ENCODE measurements around the gene MAMDC2. TPM values are rescaled to one million over a fixed set of nuclear protein-coding genes. Genes with fewer than 3 reads are reported as not detected.
A peak's percentile ranks its signal among the peaks of the same experiment; 100 is the strongest.

The MAMDC2 gene
- total RNA-seq, 1 experiment from 2014 or later, result 6.0 TPM

DNA sequence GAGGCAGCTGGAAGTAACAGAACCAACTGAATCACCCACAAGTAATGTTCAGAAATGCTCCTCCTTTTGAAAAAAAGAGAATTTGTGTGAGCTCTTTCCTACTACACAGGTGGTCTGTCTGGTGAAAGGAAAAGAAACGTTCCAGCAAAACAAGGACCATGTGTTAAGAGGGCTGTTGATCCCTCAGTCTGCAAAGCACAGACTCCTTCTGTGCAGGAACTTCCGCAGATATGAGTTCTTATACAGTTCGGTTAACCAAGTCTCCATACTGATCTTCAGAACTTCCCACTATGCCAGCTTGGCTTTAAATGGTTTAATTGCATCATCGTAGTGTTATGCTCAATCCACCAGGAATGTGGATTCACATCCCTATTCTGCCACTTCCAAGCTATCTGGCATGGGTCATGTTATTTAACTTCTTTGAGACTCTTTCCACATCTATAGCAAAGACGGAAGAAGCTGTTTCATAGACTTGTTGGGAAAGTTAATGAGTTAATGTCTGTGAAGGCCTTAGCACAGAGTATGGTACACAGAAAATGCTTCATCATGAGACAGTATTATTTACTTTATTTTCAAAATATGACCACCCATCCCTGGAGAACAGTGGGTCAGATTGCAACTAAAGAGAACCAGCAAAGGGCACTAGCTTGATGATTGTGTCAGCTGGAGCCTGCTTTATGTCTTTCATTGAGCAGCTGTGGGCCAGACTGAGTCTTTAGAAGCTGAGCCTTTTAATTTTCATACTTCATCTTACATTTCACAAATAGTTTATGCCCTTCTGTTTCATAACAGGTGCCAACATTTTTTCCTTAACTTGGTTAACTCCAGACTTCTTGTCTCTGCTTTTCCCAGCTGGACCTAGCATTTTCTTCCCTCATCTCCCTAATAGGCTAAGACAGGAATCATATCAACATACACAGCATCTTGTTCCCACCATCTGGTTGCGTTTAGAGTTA, 89.9 kb downstream of the MAMDC2 start:
- no peak for DNase-seq (ENCODE audit: low spot score)

DNA sequence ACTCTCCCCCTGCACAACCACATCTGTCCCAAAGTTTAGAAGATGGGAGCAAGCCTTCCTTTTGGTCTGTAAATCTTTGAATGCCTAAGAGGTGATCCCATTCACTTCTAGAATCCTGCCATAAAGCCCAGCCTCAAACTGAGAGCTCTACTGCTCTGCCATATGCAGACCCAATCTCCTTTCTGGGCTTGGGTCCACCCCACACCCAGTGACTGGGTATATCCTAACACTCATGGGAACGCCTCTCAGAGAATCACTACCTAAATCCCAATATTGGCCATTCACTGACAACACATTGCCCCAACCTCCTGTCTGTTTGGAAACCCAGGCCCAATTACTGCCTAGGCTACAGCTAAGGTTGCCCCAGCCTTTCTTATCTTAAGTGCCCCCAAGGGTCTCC, 90.7 kb downstream of the MAMDC2 start:
- no peak for DNase-seq (ENCODE audit: low spot score)

- no peak for DNase-seq (ENCODE audit: low spot score)
Measured at GRCh38 chr9:70135176-70135575, 91.5 kb downstream of the MAMDC2 start.

DNA sequence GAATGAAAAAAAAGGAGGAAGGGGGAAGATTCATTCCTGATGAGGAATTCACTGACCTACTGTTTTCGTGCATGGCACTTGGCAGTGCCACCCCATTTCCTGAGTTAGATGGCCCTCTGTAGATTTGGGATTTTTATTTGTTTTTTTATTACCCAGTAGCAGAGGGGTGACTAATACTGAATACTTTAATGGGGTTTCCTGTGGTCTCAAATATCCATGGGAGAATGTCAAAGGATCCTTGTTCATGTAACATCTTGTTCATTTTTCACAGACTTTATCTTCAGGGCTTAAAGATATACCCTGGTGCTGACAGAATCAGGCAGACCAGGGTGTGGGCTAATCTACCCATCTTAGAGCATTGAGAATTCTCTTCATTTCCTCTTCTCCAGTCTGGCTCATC, 93.0 kb downstream of the MAMDC2 start:
- DNase-seq (ENCODE audit: low spot score), result peak; percentile 73

DNA sequence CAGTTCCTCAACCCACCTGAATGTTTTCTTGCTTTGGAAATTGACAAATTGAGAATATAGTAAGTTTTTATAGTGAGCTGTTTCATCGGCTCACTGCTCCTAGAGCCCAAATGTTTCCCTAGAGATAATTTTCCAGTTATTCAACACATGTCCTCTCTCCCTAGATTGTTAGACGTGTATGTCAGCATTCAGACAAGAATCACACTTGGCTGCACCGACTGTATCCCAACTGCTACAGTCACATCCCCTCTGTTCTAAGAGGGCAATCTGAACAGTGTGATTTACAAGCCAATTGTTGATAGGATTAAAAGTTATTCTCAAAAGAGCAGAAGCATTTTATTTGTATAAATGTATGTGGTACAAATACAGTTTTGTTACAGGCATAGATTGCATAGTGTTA, 93.9 kb downstream of the MAMDC2 start:
- no peak for DNase-seq (ENCODE audit: low spot score)

- DNase-seq (ENCODE audit: low spot score), result peak; percentile 18
Measured at GRCh38 chr9:70142101-70142500, 98.5 kb downstream of the MAMDC2 start.

DNA sequence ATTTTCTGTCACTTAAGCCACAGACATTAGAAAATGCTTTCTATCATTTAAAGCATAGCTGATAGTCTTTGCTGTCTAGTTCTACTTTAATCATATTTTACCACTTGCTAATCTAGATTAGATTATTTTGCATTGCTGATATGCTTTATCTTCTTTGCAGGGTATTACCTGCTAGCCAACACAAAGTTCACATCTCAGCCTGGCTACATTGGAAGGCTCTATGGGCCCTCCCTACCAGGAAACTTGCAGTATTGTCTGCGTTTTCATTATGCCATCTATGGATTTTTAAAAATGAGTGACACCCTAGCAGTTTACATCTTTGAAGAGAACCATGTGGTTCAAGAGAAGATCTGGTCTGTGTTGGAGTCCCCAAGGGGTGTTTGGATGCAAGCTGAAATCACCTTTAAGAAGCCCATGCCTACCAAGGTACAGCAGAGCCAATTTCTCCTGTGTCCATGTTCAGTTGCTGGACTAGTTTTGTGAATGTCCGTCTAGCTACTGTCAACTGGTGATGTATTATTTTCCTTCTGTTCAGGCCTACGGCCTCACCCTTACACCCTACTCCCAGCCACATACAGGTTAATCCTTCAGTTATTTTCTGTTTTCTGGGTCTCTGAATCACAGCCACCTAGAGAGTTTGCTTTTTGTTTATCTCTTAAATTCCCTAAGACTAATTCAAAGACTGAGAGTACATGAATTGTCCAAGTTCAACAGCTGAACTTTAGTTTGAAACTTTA, 99.9 kb downstream of the MAMDC2 start:
- no peak for DNase-seq (ENCODE audit: low spot score)

DNA sequence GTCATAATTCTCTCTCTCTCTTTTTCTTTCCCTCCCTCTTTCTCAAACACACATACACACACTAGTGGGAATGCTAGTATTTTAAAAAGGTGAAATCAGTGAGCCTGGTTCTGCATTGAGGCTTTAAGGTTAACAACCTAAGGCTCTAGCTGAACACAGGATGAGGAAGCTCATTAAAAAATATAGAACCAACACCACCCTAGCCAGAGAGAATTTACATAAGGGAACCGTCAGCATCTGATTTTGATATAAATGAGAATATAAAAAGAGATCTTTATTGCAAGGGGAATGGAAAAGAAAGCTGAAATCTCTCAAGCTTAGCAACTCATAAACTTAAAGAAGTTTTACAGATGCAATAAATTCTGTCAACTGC, 100.5 kb downstream of the MAMDC2 start:
- DNase-seq (ENCODE audit: low spot score), result no peak

GRCh38 chr9:70145981-70146380, 102.3 kb downstream of the MAMDC2 start:
- DNase-seq (ENCODE audit: low spot score), result no peak

GRCh38 chr9:70147196-70147595, 103.5 kb downstream of the MAMDC2 start:
- DNase-seq (ENCODE audit: low spot score), result no peak

GRCh38 chr9:70147651-70148050, 104.0 kb downstream of the MAMDC2 start:
- DNase-seq (ENCODE audit: low spot score), result no peak

GRCh38 chr9:70152350-70152749, 108.7 kb downstream of the MAMDC2 start:
- no peak for DNase-seq (ENCODE audit: low spot score)

DNA sequence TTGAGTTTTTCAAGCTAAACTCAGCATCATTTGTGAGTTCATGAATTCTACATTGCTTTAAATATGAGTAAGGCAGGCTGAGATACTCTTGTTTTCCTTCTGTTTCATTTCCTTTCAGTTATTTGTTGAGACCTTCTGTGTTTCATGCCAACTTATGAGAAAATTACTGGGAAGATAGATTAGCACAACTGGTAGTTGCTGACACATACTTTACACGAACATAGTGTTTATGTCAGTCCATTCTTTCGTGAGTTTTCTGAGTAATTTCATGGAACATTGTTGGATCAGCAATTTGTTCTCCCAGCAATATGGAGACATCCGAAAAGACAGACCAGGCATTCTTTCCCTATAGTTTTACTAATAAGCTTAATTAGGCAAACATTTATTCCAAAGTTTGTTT, 113.1 kb downstream of the MAMDC2 start:
- no peak for DNase-seq (ENCODE audit: low spot score)

DNA sequence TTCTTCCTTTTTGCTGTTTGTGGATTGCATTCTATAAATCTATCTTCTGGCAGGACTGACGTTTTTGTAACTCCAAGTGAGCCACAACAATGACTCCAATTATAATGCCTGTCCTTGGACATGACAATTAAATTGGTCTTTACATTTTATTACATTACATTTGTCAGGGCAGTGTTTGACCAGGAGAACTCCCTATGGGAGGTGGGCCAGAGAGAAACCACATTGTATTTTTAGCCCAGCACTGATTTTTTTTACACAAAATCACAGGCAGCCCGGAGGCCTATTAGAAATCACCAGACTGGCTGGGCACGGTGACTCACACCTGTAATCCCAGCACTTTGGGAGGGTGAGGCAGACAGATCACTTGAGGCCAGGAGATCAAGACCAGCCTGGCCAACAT, 116.0 kb downstream of the MAMDC2 start:
- peak; percentile 78 for DNase-seq (ENCODE audit: low spot score)

DNA sequence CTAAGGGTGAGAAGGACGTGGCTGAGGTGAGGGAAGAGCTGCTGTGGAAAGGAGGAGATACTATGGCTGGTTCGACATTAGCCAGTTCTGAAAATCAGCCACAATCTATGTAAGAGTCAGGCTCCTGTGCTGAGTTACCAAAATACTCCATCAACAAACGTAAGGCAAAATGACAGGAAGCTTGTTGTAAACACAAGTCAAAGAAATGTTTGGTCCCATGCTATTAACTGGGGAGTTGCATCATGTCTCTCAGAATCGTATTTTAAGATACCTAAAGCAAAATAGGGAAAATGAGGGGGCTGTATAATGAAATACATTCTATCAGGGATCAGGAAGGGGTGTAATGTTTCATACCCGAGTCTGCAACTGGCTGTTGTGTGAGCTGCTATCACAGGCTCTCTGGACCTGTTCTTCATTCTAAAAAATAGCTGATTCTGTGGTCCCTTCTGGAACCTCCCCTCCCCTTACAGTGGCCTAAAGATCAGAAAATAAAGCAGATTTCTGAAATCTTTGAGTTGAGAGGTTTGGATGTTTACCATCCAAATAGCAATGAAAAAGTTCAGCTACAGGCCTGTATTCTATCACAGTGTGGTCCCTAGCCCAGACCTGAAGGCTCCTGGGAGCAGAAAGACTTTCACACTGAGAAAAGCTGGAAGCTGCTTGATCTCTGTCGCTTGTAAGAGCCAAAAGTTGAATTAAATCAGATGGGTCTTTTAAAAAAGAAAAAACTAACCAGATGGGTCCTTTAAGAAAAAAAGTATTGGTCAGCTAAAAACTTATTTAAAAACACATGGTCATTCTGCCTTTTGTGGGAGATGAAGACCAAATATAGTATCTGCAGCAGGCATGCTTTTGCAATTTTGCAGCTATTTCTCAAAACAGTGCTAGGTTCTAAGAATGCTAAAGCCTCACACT, 117.3 kb downstream of the MAMDC2 start:
- no peak for DNase-seq (ENCODE audit: low spot score)

DNA sequence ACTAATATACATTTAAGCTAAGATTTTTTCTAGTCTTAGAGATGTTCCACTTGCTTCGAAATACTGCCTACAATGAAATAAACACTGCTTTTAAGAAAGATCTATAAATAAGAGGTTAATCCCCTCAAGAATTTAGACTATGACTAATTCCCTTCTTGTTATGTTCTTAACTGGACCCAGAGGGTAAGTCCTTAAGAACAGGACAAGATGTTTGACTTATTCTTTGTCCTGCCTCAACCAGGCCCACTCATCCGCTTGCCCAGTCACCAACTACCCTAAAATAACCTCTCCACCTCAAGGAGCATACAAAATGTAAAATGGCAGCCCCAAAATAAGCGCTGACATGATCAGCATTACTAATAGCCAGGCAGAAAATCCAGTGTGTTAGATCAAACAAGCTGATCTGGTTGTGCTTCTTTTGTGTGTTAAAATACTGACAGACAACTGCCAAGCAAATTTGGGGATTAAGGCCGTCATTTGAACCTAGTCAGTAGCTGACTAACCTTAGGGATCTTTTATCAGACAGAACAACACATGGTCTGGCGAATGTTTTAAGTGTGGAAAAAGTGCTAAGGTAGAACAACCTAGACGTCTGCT, 121.5 kb downstream of the MAMDC2 start:
- DNase-seq (ENCODE audit: low spot score), result peak; percentile 14

DNA sequence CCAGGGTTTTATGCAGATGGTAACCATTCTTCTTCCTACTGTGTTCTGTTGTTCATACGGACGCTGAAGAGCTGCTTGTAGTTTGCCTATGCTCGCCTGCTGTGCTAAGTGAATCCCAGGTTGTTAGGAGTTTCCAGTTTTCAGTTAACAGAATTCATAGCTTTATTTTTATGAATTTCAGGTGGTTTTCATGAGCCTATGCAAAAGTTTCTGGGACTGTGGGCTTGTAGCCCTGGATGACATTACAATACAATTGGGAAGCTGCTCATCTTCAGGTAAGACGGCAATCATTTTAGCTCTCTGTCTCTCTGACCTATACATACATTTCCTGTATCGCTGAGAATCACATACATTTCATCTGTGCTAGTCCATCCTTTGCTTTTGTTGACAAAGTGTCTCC, 124.9 kb downstream of the MAMDC2 start:
- DNase-seq (ENCODE audit: low spot score), result no peak

DNA sequence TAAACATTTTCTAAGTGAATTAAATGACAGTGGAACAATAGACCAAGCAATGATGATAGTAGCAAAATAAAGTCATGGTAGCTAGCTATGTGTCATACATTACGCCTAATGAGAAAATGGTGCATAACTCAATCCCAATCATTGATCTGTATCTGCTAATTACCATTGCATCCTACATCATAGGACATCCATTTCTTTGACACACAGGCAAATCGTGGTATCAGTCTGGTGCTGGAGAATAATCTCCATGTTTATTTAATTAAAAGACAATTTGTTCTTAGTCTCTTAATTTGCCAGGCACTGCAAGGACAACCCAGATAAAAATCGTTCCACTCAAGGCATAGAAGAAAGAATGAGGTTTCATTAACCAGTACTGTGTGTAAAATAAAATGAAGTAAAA, 125.6 kb downstream of the MAMDC2 start:
- no peak for DNase-seq (ENCODE audit: low spot score)

GRCh38 chr9:70170151-70170790, 126.6 kb downstream of the MAMDC2 start:
- DNase-seq (ENCODE audit: low spot score), result no peak

DNA sequence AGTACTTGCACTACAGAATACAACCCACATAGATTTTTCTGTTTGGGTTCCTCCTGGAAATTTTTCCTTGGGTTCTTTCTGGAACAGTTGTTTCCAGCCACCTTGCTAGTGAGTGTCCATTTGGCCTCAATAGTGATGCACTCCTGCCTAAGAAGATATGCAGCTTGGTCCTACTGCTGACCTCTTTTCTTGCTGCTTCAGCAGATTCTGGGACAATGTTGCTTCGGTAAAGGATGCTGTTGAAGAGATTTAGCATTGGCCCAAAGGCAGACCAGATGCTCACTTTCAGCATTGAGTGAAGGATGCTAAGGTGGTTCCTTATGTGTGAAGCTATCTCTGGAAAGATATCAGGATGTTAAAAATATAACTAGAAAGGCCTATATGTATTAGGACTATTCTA, 128.9 kb downstream of the MAMDC2 start:
- DNase-seq (ENCODE audit: low spot score), result no peak

- peak; percentile 22 for DNase-seq (ENCODE audit: low spot score)
Measured at GRCh38 chr9:70177121-70177520, 133.5 kb downstream of the MAMDC2 start.

All from A172 (cell line).